HG02852 (cell line): Measurements from ENCODE around the gene ABCG4.
"Not testable (repeated sequence)": the region's sequence is repeated elsewhere in the genome, so short reads cannot be mapped to it uniquely, and the experiment has no call there.

Experiments
- ATAC-seq: cut with Tn5 transposase; IDR thresholded peaks from one replicate; pipeline ENCODE4 v1.9.1; 2021; ENCODE audit warnings: mild to moderate bottlenecking, moderate library complexity; ENCODE audit not compliant: unreplicated experiment

ABCG4 gene

DNA sequence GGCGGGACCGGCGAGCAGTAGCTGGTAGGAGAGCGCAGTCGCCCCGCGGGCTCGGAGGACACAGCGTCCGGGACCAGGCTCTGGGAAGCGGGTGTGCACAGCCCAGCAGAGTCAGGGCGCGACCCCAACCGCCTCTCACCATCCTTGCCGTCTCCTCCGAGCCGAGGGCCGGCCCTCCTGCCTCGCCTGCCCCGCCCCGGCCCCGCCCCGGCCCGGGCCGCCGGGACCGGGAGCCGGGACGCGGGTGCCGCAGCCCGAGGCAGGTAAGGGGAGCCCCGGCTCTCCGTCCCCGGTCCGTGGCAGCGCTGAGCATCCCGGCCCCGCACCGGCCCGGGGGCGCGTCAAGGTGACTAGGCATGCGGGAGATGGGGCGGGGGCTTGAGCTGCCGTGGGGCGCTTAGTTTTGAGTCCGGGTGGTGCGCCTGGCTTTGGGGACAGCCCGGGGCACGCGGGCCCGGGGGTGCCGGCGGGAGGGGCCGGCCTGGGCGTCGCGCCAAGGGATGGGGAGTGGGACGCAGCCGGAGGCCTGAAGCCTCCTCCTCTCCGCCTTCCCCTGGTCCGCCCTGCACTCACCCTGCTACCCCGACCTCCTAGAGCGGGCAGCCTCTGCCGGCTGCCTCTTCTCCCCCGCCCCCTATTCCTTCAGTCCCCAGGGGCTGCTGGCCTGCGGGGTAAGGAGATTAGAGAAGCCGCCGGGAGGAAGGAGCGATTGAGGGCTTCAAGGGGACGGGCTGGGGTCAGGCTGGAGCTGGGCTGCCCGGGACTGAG is at the start of gene ABCG4:
TSS of gene ABCG4 (plus strand) at position 35 of the 768 bp plus-strand sequence. CDS start 914 bp downstream, outside the sequence.
- no peak for ATAC-seq

DNA sequence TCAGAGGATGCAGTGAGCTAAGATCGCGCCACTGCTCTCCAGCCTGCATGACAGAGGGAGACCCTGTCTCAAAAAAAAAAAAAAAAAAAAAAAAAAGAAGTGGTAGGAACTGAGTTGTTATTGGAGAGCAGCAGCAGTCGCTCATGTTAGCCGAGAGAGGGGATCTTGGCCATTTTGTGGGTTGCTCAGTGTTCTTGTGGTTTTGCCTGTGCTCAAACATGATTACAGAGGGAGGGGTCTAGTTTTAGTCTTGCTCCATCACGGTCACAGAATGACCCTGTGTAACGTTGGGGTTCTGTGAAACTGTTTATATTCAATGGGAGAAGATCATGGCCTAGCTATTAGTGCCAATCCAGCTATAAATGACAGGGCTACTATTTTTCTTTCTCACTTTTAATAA is 49.1 kb upstream of the ABCG4 start:
- no peak for ATAC-seq

DNA sequence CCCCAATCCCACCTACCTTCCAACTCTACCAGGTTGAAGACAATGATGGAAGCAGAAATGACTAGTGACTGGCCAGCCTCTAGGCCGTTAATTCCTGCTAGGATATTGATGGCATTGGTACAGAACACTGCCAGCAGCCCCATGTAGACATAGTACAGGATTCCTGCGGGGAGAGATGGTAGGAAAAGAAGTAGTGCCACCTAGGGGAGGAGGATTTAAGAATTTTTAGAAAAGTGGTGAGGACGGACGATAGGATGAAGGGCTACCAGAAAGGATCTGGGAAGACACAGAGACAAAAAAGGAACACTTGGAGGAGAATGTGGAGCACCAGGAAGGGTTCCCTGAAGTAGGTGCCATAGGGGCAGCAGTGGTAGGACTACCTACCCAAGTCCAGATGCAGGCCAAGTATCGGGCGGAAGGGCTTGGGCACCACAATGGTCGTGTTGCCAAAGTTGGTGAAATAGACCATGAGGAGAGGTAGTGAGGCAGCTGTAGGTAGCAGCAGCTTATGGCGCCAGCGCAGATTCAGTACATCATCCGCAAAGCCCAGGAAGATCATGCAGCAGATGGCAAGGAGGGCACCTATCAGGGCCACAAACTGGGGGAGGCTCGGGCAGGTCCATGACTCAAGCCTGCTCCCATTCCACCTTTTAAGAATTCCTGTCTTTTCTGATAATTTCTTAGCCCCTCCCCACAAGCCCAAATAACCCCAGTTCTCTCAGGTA is 48.4 kb upstream of the ABCG4 start:
- ATAC-seq = no peak

DNA sequence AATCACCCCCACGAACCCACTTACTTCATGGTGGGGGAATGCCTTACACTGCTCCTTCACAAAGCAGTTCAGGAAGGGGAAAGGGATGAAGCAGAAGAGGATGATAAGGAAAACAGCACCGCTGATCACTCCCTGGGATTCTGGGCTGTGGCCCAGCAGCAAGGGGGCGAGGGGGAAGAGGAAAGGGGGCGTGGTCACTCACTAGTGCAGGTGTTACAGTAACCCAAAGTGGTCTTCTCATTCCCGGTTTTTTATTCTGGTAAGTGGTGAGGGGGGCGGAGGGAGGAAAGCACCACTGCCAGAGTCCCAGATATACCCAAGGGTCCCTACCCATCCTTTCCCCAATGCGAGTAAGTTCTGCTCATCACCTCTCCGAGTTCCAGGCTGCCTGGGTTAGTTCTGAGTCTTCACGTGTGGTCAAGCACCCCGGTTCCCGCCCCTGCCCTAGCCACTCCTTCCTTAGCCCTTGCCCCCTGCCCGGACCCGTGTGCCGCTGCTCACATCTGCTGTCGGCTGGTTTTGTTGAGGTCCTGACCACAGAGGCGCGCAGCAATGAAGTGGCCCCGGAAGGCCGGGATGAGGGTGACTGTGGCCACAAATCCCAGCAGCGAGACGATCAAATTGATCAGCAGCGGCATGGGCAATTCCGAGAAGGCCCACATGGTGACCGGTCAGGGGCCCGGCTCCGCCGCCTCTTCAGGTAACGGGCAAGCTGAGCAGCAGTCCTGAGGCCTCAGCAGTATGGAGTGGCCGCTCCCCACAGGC is 47.7 kb upstream of the ABCG4 start:
- ATAC-seq = peak; percentile 17

DNA sequence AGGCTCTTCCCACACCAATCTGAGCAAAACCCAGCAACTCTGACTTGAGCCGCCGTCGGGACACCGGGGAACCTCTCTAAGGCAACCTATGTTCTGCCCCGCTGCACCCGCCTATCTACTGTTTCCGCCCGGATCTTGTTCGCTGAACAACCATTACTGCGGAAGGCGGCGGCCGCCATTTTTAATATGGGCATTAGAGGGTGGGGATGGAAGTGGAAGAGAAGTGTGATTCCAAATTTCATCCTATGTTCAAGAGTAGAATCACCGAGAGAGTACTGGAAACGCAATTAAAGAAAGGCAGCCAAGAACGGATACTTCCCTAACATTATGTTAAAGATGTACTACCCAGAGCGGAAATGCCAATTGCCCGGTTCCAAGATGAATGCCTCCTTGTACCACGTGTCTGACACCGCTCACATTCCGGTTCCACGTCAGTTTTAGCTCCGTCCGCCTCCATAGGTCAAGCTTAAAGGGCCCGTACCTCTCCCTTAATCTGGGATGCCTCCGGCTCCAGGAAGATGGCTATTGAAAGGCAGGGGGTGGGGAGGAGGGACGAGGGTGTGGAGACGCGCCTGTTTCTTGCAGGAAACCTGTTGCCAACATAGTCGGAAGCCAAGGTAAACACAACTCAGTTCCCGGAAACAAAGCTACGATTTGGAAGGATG is 47.0 kb upstream of the ABCG4 start, which contains the start of gene DPAGT1:
TSS of gene DPAGT1 (minus strand) at position 95 of the 665 bp plus-strand sequence. CDS start 198 bp downstream, outside the sequence.
- ATAC-seq = peak; percentile 80

DNA sequence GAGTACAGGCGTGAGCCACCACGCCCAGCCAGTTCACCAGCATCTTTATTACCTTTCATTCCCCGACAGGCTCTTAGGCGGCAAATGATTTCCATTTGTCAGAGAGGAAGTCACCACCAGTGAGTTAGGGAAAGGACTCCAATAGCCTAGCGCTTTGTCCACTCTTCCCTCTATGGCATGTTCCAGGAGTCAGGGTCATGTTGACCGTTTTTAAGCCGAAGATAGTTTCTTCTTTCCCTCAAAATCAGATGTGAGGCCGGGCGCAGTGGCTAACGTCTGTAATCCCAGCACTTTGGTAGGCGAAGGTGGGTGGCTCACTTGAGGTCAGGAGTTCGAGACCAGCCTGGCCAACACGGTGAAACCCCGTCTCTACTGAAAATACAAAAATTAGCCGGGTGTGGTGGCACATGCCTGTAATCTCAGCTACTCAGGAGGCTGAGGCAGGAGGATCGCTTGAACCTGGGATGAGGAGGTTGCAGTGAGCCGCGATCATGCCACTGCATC is 45.6 kb upstream of the ABCG4 start:
- ATAC-seq = not testable (repeated sequence)

DNA sequence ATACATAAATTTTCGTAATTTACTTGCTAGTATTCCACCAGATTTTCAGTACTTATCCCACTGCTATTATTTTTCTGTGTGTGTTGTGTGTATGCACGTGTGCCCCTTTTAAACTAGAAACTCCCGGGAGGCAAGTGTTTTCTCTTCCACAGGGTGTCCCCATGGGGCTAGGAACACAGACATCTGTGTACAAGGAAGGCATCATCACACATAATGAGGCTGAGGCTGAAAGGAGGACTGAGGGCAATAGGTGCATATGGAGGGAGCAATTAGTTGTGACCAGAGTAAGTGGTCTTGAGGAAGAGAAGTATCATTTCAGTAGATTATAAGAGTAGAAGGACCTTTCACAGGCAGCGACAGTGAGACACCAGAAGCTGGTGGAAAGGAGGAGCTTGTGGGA is 45.1 kb upstream of the ABCG4 start:
- ATAC-seq = no peak

DNA sequence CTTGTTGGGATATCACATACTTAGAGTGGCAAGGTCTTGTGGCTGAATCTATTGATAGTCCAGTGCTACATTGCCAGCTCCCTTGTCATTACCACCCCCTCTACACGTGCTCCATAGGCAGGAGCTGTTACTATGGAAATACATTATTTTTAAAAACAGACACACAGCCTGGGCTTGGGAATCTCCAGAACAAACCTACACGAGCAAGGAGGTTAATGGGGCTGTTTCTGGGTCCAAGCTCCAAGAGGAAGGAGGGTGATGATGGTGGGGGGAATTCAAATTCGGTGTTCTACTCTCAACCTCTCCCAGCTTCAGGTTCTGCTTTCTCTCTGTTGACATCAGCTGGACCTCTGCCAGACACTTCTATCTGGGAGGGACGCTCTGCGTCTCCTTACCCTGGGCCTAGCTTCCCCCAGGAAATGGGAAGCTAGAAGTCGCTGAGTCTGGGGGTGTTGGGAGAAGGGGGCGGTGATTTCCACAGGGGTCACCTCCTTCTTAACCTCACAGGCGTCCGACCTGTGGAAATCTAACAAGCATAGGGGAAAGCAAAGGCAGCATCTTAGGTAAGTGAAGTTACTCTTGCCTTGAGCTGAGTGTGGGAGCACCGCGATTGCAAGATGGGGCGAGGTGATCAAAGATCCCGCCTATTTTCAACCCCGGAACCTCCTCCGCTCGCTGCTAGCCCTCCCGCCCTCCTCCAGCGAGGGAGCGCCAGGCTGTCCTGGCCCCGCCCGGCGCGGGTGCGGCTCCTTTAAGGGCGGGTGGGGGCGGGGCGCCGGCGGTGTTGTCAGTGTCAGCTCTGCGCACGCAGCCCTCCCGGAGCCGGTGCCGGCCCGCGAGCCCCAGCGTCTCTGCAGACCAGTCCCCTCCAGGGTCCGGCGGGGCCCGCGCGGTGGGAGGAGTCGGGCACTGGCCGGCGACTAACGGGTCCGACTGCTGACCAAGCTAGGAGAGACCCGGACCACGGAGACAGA is 42.0 kb upstream of the ABCG4 start, which contains the start of gene C2CD2L:
TSS of gene C2CD2L (plus strand) at position 781 of the 974 bp plus-strand sequence. CDS start 398 bp downstream, outside the sequence.
- peak; percentile 82 for ATAC-seq

DNA sequence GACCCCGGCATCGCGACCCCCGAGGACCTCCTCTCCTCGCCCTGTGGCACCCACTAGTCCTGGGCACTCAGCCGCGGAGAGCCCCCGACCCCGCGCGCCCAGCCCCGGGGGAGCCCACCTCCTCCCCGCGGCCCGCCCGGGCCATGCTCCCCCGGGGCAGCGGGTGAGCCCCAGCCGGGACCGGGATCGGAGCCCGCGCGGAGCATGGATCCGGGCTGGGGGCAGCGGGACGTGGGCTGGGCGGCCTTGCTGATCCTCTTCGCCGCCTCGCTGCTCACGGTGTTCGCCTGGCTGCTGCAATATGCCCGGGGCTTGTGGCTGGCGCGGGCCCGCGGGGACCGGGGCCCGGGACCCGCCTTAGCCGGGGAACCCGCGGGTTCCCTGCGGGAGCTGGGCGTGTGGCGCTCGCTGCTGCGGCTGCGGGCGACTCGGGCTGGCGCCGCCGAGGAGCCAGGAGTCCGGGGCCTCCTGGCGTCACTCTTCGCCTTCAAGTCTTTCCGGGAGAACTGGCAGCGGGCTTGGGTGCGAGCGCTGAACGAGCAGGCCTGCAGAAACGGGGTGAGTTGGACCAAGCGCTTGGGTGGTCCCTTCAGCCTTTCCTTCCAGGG is 41.2 kb upstream of the ABCG4 start:
- peak; percentile 36 for ATAC-seq

DNA sequence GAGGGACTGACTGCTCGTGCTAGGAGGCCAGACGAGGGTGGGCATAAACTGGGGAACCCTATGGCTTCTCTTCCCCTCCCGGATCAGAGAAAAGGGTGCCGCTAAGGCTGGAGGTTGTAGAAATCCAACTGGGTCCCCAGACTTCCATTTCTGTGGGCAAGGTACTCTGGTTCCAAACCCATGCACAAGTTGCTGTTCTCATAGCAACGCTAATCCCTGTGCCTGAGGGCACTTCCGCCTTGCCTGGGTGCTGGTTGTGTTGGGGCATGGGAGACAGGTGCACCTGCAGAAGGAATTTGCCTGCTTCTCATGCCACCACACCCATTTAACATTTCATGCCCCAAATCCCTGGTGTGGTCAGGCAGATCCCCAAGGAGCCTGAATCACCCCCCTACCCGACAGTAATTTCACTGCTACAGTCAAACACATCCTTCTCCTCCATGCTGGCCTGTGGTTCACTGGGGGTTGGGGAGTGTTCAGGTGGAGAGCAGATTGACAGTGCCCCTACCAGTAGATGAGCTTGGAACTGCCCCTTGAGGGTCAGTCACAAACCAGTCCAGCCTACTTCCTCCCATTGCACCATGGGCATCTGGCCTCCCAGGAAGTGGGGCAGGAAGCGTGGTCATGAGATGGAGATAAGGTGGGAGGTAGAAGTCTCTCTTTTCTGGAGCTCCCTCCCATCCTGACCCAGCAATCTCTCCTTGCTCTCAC is 40.6 kb upstream of the ABCG4 start:
- no peak for ATAC-seq

DNA sequence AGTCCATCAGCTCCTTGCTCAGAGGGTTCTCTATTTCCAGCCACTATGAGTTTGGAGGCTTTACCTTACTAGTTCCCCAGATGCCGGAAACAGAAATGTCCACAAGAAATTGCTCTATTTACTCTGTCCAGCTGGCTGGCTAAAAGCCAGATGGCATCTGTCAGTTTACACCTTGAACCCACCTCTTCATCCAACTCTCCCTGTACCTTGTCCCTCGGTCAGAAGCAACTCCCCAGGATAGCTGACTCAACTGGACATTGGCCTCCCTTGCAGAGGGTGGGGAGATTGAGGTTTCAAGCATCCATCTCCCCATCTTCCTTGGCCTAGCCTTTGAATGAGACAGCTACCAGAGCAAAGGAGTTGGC is 40.0 kb upstream of the ABCG4 start:
- no peak for ATAC-seq

DNA sequence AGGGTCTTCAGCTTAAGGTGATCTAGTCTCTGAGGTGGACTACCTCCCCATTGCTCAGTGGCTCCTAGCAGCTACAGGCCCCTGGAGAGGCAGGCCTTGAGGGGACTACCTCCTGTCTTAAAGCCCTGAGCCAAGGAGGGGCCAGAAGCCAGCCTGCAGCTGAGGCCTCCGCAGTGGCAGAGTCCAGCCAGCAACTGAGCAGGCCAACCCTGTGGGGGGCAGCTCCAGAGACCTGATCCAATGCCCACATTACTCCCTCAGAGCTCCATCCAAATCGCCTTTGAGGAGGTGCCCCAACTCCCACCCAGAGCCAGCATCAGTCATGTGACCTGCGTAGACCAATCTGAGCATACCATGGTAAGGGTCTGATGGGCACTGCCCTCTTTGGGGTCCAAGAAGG is 39.0 kb upstream of the ABCG4 start:
- ATAC-seq = no peak

DNA sequence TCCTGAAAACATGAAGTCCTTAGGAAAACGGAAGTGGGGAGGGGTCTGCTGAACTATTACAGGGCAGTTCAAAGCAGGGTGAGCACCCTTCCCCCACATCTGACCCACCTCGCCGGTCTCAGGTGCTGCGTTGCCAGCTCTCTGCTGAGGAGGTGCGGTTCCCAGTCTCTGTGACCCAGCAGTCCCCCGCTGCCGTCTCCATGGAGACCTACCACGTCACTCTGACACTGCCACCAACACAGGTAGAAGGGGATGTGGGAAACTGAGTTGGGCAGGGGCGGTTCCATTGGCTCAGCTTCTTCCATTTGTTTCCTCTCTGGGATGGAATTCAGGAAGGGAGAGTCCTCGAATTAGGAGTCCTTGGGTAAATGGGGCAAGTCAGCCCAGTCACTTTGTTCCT is 38.4 kb upstream of the ABCG4 start:
- ATAC-seq = no peak

DNA sequence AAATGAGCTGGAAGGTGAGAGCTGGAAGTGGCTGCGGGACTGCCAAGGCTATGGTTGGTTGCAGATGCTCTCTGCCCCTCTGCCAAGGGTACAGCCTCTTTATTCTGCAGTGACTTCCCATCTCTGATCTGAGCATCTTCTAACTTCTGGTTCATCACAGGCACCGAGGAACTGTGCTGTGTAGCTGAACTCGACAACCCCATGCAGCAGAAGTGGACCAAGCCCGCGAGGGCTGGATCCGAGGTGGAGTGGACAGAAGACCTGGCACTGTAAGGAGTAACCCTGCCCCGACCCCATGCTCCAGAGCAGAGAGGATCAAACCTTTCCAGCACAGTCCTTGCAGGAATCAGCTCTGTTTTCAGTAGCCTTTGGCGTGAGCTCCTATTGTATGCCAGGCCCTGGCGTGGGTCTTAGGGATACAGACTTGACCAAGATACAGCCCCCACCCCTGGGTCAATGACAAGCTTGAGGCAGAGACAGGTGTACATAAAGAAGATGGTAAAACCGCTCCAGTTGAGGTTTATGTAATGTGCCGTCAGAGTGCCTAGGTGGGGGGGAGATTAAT is 37.4 kb upstream of the ABCG4 start:
- no peak for ATAC-seq

DNA sequence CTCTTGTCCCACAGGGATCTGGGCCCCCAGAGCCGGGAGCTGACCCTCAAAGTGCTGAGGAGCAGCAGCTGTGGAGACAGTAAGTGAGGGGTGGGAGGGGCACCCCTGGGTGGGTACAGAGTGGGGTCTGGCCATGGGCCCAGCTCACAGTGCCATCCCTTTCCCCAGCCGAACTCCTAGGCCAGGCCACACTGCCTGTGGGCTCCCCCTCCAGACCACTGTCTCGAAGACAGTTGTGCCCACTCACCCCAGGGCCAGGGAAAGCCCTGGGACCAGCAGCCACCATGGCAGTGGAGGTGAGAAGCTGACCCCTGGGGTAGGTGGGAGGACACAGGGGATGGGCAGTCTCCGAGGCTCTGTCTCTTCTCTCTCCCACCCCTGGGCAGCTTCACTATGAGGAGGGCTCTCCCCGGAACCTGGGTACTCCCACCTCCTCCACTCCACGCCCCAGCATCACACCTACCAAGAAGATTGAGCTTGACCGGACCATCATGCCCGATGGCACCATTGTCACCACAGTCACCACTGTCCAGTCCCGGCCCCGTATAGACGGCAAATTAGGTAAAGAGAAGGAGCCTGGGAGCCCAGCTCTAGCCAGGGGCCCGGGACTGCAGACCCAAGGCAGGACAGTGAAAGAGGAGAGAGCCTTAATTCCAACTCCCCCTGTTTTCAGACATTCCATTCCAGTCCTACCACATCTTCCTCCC is 36.4 kb upstream of the ABCG4 start:
- no peak for ATAC-seq

DNA sequence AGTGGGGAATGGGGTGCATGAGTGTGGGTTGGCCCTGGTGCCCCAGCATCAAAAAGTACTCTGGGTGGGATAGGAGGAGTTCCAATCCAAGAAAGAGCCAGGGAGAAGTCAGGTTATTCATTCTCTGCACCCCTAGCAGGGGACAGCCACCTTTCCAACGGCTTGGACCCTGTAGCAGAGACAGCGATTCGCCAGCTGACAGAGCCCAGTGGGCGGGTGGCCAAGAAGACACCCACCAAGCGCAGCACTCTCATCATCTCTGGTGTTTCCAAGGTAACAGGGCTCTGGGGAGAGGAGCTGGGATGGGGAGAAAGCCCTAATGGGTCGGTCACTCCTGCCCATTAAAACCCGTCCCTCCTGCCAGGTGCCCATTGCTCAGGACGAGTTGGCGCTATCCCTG is 35.1 kb upstream of the ABCG4 start:
- no peak for ATAC-seq

DNA sequence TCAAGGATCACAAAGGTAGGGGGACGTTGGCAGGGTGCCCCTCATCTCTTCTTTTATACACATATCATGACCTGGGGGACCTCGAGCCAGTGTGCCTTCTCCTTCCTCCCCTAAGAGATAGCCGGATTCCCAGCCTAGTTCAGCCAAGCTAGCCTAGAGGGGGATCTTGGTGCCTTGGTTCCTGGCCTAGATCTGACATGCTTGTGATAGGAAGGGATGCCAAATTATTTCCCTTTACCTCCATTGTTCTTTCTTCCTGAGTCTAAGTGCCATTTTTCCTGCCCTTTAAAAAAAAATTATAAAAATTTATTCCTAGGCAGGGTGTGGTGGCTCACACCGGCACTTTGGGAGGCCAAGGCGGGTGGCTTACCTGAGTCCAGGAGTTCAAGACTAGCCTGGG is 34.5 kb upstream of the ABCG4 start:
- ATAC-seq = no peak
